Ammon's horn (tissue), 1 donor: ENCODE measurements around the gene DGKI.
A peak's percentile ranks its signal among the peaks of the same experiment; 100 is the strongest.

Experiments
- DNase-seq: peaks from one replicate; pipeline ENCODE4 v3.0.0-alpha.2; 2016; ENCODE audit warnings: low spot score

DGKI gene

GRCh38 chr7:137687556-137688265 is 159.1 kb downstream of the DGKI start:
- no peak for DNase-seq

DNA sequence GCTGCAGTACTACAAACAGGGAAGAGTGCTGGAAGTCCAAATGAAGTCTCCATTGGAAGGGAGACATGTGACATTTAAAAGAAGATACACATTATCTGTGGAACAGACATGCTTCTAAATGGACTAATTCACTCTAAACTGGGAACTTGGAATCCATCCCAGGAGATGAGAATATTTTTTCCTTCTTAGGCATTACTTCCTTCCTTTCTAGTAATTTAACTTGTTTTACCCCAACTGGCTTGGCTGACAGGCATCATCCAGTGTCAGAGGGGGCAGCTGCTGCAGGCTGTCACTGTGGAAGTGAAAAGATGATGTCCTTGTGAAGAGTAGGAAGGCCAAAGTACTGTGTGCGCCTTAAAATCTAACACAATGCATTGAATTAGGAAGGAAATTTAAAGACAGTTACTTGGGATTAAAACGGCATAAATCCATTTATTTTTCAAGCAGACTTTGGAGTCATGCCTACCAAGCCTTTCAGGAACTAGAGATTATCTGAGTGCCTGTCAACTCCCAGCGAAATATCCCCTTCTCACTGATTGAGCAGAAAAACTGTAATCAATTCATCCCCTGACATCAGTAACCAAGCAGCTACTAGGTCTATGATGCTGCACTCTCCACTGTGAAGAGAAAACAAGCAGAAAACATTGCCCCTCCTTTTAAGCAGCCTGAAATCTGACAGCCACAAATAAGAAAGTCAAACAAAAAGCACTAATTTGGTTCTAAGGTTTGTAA is 161.2 kb downstream of the DGKI start:
- no peak for DNase-seq

- DNase-seq = no peak
Observed at GRCh38 chr7:137684776-137685175, 162.0 kb downstream of the DGKI start.

DNA sequence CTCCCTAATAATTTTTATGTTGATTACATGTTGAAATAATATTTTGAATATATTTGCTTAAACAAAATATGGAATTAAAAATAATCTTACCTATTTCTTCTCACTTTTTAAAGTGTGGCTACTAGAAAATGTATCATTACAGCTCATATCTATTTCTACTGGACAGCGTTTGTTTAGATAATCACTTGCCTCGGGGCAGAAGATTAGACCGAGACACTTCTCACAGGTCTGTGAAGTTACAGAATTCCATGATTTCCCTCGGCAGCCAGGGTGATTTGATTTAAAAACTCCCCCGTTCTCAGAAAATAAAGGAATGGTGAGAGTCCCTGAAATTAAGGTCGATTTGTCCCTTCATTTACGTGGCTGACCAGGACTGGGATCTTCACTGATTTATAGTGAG is 162.5 kb downstream of the DGKI start:
- no peak for DNase-seq

GRCh38 chr7:137682596-137682995 is 164.2 kb downstream of the DGKI start:
- DNase-seq = no peak

DNA sequence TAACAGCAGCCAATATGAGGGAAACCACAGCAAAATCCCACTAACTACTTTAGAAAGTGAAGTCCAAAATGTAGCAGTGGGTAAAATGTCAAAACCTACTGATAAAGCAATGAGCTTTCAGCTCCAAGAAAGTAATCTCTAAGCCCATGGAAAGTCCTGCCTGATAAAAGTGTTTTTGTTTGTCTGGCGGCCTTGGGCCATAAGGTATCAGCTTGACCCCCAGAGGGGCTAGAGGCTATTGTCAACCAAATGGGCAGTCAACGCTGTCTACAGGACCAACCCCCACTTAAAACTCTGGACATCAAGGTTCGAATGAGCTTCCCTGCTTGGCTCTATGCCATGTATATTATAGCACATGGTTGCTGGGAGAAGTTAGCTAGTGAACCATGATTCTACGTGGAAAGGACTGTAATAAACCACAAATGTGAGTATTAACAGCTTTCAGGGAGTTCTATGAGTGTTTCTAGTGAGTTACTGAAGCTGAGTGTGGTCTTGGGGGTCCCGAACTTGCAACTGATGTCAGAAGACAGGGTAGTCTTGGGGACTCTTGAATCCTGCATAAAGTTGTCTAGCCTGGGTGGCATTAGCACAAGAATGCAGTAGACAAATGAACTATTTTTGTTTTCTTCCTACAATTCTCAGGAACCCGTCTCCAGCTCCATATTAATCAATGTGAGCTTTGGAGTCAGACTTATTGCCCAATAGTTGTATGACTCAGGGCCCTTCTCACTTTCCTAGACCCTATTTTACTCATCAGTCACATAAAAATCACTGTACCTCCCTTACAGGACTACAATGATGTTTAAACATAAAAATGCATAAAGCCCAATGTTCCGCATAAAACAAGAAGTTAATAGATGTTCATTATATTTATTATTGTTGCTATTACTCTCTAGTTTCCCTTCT is 164.9 kb downstream of the DGKI start:
- no peak for DNase-seq

- DNase-seq = no peak
Observed at GRCh38 chr7:137674551-137675409, 172.0 kb downstream of the DGKI start.

GRCh38 chr7:137674048-137674447 is 172.7 kb downstream of the DGKI start:
- no peak for DNase-seq

GRCh38 chr7:137671920-137672319 is 174.9 kb downstream of the DGKI start:
- no peak for DNase-seq

DNA sequence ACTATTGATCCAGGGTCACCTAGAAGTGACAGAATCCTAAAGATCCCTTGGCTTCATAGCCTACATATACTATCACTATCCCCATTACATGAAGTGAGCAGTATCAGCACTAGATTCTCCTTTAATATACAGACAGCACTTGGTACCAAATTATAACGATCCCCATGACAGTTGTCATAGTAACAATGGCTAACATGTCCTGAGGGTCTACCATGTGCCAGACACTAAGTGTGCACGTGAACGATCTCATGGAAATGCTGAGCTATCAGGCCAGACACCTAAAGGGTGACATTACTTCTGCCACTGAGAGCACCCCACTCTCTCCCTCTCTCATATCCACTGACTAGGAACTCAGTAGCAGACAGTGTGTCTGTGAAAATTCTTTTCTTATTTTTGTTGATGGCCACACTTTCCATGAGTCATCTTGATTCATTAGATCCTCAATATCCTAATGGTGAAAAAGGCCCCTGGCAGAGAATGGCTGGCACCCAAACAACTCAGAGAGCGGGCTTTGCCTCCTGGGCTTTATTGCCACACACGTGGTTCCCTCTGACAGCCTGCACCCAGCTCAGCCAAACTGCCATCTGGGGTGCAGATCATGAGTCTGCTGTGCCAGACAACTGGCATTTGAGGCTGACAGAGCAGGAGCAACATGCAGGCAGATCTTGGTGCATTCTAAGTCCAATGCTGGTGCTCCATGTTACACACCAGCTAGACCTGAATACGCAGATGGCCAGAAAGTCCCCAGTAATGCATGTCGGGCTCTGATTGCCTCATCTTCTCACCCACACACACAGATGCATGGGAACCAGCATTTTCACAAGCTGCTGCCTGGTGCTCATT is 176.3 kb downstream of the DGKI start:
- peak; percentile 57 for DNase-seq

DNA sequence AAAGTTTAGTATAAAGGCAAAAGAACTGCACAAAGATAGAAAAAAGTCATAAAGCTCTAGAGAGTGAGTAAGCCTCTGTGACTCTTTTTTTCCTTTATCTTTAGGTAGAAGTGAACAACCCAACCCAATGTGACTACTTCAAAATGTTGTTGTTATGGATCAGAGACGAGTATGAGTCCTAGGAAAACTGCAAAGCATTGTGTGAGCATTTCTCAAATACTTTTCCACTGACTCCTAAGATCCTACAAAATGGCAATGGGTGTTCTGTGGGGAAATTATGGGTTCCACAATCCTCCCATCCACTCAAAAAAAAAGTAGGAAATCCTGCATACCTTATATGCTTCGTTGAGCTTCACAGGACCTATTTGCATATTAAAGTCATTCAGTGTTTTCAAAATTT is 177.1 kb downstream of the DGKI start:
- no peak for DNase-seq

DNA sequence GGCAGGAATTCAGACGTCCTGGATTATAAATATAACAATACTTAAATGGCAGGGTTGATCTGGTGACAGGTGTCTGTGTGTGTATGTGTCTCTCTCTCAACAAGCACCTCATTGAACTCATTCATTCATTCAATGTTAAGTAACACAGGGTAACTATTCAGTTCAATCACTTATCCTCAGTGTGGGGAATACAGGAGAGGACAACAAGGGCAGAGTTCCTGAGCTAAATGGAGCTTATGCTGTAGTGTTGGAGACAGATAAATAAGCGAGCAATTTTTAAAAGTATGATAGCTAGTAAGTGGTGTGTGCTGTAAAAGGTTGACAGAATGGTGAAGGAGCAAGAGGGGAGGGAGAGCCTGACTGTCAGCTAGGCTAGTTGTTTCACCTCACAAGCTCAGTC is 178.4 kb downstream of the DGKI start:
- DNase-seq = no peak

DNA sequence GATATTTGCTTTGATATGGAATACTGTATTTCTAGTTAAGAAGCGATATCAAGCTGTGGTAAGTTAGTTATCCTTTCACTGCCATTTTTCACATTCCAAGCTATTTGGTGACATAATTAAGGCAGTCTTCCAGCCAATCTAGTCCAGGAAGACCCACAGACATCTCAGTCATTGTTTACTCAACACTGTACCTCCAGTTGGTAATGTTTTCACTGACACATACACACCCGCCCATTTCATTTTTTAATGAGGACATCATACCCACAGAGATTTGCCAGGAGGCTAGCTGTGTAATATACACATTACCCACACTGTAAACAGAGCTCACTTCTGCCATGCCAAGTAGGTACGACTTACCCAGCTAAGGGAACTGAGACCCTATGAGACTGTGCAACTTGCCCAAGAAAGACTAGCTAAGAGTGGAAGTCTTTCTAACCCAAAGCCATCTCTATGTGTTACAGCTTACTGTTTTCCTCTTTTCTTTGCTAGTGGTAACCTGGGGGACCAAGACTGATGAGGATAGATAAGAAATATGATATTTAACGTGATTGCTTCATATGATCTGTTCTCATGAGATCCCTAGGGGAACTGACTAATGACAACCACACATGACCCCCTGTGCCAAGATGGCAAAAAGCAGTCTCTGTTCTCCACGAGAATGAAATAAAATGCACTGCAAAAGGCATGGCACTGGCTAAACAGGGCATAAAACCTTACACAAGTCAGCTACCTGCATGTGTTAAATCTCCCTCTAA is 179.0 kb downstream of the DGKI start:
- no peak for DNase-seq

- DNase-seq = no peak
Observed at GRCh38 chr7:137664846-137665245, 181.9 kb downstream of the DGKI start.

GRCh38 chr7:137661634-137662033 is 185.1 kb downstream of the DGKI start:
- no peak for DNase-seq

DNA sequence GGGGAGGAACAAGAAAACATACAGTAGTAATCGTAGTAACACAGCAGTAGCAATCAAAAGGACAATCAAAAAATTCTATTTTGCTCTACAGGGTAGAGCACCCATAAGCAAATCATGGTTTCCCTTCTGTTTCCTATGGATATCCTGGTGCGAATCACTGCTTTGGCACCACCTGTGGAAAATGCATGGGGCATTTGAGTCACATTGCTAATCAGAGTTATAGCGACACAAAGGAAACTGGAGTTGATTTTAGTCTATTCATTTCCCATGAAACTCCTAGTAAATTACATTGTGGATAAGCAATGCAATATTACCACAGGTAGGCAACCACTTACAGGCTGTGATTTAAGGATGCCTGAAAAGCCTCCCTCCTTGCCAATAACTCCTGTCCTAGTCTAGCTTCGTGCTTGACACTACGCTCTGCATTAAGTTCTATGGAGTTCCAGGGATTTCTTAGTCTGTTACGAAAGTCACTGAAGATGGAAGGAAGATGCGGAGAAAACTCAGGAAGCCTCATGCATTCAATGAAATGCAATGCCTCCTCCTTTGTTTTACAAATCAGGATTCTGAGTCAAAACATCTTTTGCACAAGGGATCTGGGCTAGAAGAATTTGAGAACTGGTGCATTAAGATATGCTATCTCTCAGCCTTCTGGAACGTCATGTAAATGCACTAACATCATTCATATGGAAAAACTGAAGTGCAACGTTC is 188.4 kb downstream of the DGKI start:
- no peak for DNase-seq

DNA sequence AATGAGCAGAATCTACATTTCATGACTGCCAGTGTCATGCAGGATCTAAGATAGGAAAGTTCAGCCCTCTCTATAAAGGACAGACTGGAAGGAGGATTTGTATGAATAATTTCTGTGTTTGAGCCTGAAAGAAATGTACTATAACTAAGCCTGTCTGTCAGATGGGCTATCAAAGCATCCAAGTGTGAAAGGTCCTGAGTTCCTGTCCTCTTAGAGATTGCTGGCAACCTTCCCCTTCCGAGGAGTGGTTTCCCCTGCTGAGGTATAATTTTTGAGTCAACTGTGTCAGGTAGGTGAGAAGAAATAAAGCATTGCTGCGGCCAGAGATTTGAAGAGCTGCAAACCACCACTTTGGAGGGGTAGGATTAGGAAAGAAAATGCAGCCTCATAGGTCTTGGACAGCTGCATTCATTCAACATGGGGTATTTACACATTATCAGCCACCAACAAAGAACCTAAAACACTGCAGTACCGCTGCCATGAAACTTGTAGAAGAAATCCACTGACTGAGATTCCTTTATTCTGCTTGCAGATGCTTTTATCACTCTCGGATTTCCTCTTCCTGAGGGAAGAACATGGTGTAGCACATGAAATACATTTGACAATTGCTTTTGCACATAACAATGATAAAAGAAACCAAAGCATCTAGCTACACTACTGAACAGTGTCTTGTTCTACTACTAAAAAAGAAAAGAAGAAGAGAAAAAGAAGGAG is 189.1 kb downstream of the DGKI start:
- no peak for DNase-seq

DNA sequence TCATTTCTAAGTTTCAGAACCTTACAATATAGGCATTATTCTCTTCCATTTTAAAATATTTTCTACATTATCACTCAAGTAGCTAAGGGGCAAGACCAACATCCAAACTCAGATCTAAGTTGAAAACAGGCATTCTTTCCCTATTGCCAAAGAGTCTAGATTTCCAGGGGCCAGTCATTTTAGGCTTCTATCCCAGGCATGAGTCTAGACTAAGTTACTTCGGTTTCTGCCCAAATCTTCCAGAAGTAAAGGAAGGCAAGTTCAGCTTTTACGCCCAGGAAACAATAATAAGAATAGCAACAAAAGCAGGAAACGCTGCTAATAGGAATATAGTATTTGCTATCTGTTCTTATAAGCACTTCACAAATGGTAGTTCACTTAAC is 189.9 kb downstream of the DGKI start:
- no peak for DNase-seq
